Measurements from ENCODE around the gene UBE2H. TPM values are rescaled to one million over a fixed set of nuclear protein-coding genes. Genes with fewer than 3 reads are reported as not detected.

Gene UBE2H
- total and polyA plus RNA-seq, 10 donors = 13.5 to 98.0 (median 65.5) TPM

DNA sequence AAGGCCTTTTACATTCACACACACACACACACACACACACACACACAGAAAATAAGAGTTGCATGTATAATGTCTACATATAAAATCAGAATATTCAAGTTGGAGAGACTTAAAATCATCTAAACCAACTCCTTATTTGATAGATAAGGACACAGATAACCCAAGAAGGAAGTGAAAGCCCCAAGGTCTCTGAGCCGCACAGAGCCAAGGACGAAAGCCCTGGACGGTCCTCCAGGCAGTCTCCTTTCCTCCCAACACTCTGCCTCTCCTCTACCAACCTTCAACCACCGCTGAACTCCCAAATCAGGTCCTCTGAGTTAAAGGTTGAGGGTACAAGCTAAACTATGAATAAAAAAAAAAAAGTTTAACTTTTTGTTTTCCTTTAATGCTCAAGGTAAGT, 28.2 kb downstream of the UBE2H start:
- H3K4me1 ChIP-seq = peaks cover 13 to 59% (median 27%) of the 10 kb centered on the region in 6 donors
- H3K36me3 ChIP-seq = peaks cover 0 to 62% (median 7%) of the 10 kb centered on the region in 6 donors
- H3K27me3 ChIP-seq (replicated peaks in 1 of 7) = no peaks in the 10 kb centered on the region
- DNase-seq = no peak
- intact Hi-C loops (cut with DNase I; ENCODE audit: low total_unique reads) = no loop called here
- peak overlapping the region in 2 of 8 donors; percentile 10 to 17 for H3K27ac ChIP-seq
- H3K4me3 ChIP-seq = no peak overlapping the region
- 45 to 75% (median 65%) methylated on average over 4 of the region's 4 CpGs for WGBS, 5 donors
- TF ChIP-seq CTCF (IDR thresholded peaks at IDR 0.05 in 8 of 11, conservative IDR thresholded peaks at IDR 0.05 in 3 of 11) (no peak), POLR2AphosphoS5 (IDR thresholded peaks at IDR 0.05) (no peak), POLR2A (IDR thresholded peaks at IDR 0.05) (no peak)
- H3K9me3 ChIP-seq = no peaks in the 10 kb centered on the region

GRCh38 chr7:129923709-129924108, 29.1 kb downstream of the UBE2H start:
- peak overlapping the region in 2 of 8 donors; percentile 46 to 56 for H3K27ac ChIP-seq
- intact Hi-C loops (cut with DNase I; ENCODE audit: low total_unique reads) = no loop called here

GRCh38 chr7:129919492-129919891, 33.3 kb downstream of the UBE2H start:
- Histone ChIP-seq H3K9me3 (no peaks in the 10 kb centered on the region), H3K4me1 (peaks cover 12 to 91% (median 44%) of the 10 kb centered on the region in 6 donors), H3K27me3 (replicated peaks in 1 of 7) (no peaks in the 10 kb centered on the region), H3K36me3 (peaks cover 0 to 42% (median 3%) of the 10 kb centered on the region in 6 donors), H3K27ac (peak overlapping the region in 2 of 8 donors; percentile 13 to 26), H3K4me3 (no peak overlapping the region)
- no peak for DNase-seq
- 70 to 85% (median 78%) methylated on average over 2 of the region's 2 CpGs for WGBS, 5 donors
- TF ChIP-seq POLR2A (IDR thresholded peaks at IDR 0.05) (no peak), CTCF (IDR thresholded peaks at IDR 0.05 in 8 of 11, conservative IDR thresholded peaks at IDR 0.05 in 3 of 11) (no peak), POLR2AphosphoS5 (IDR thresholded peaks at IDR 0.05) (no peak)
- intact Hi-C loops (cut with DNase I; ENCODE audit: low total_unique reads) = no loop called here

More at GRCh38 chr7:129923709-129924108, 29.1 kb downstream of the UBE2H start:
- TF ChIP-seq CTCF (IDR thresholded peaks at IDR 0.05 in 8 of 11, conservative IDR thresholded peaks at IDR 0.05 in 3 of 11) (no peak), POLR2AphosphoS5 (IDR thresholded peaks at IDR 0.05) (no peak), POLR2A (IDR thresholded peaks at IDR 0.05) (no peak)
- no peak for DNase-seq
- Histone ChIP-seq H3K4me1 (peaks cover 13 to 68% (median 30%) of the 10 kb centered on the region in 6 donors), H3K4me3 (no peak overlapping the region), H3K27me3 (replicated peaks in 1 of 7) (no peaks in the 10 kb centered on the region), H3K9me3 (no peaks in the 10 kb centered on the region), H3K36me3 (peaks cover 0 to 59% (median 6%) of the 10 kb centered on the region in 6 donors)
- 43 to 62% (median 52%) methylated on average over 2 of the region's 2 CpGs for WGBS, 5 donors

GRCh38 chr7:129918922-129919321, 33.8 kb downstream of the UBE2H start:
- Histone ChIP-seq H3K27ac (peak overlapping the region in 1 of 8 donors; percentile 26), H3K4me1 (peaks cover 12 to 91% (median 42%) of the 10 kb centered on the region in 6 donors), H3K9me3 (no peaks in the 10 kb centered on the region), H3K36me3 (peaks cover 0 to 42% (median 3%) of the 10 kb centered on the region in 6 donors), H3K4me3 (no peak overlapping the region), H3K27me3 (replicated peaks in 1 of 7) (no peaks in the 10 kb centered on the region)
- no peak for TF ChIP-seq POLR2AphosphoS5 (IDR thresholded peaks at IDR 0.05)
- TF ChIP-seq CTCF (IDR thresholded peaks at IDR 0.05 in 8 of 11, conservative IDR thresholded peaks at IDR 0.05 in 3 of 11) = no peak
- TF ChIP-seq POLR2A (IDR thresholded peaks at IDR 0.05) = no peak
- intact Hi-C loops (cut with DNase I; ENCODE audit: low total_unique reads) = no loop called here
- WGBS, 5 donors = 86 to 90% (median 87%) methylated on average over 5 of the region's 5 CpGs
- DNase-seq = no peak

Measured in spleen (tissue), 11 donors.